Uterus (tissue), 4 donors: ENCODE measurements around the gene DUSP10. TPM values are rescaled to one million over a fixed set of nuclear protein-coding genes. Genes with fewer than 3 reads are reported as not detected.

Experiments used
- DNase-seq, 2 donors: peaks; one replicate each; pipeline ENCODE4 v3.0.0-alpha.2; 2019 to 2020
- H3K27ac ChIP-seq, 2 donors: fragments of 200-600 bp; sonication (generic); 1 replicate in 1 of 2; 2 replicates in 1 of 2; pipeline ENCODE4 v1.5.1; 2016 to 2018
- H3K27me3 ChIP-seq, 2 donors: fragments of 200-600 bp; sonication (generic); one replicate each; pipeline ENCODE4 v1.5.1; 2018 to 2019; ENCODE audit warnings: control low read depth in 1 of 2
- H3K36me3 ChIP-seq, 2 donors: fragments of 200-600 bp; sonication (generic); one replicate each; pipeline ENCODE4 v1.5.1; 2019; ENCODE audit warnings: control low read depth in 1 of 2
- H3K4me1 ChIP-seq, 2 donors: fragments of 200-600 bp; sonication (generic); one replicate each; pipeline ENCODE4 v1.5.1; 2018 to 2019; ENCODE audit warnings: control low read depth in 1 of 2
- H3K4me3 ChIP-seq, 2 donors: fragments of 200-600 bp; sonication (generic); 1 replicate in 1 of 2; 2 replicates in 1 of 2; pipeline ENCODE4 v1.5.1; 2018 to 2019; ENCODE audit warnings: mild to moderate bottlenecking in 1 of 2
- H3K9me3 ChIP-seq, 2 donors: fragments of 200-600 bp; sonication (generic); one replicate each; pipeline ENCODE4 v1.5.1; 2019; ENCODE audit warnings: control low read depth in 1 of 2
- CTCF ChIP-seq, 4 experiments: fragments of 200-600 bp in 2 of 4; fragments of 450-650 bp in 2 of 4; sonication (generic) in 2 of 4; IDR thresholded peaks; one replicate each; pipeline ENCODE4 v1.5.1; 2016 to 2019; ENCODE audit warnings: antibody characterized with exemption in 4 of 4, mild to moderate bottlenecking in 2 of 4, moderate library complexity in 1 of 4
- POLR2A ChIP-seq, 2 donors: fragments of 450-650 bp; IDR thresholded peaks; one replicate each; pipeline ENCODE4 v1.6.1; 2016; ENCODE audit warnings: antibody characterized with exemption in 2 of 2, mild to moderate bottlenecking in 1 of 2, moderate library complexity in 1 of 2
- intact Hi-C: fragments of 100-400 bp; cut with DNase I; formaldehyde crosslinking; loops from one replicate; pipeline ENCODE4 v1.15.1; 2023; ENCODE audit warnings: low total_unique reads
- total RNA-seq, 4 donors: library from RNA; depleted of rRNA in 3 of 4; stranded (reverse); fragments of >200 nt in 3 of 4; gene quantifications; one replicate each; pipeline versions ENCODE4 v1.1.0 to v1.2.4, GENCODE V29; 2014 to 2023
- donor health status: DM: yes; HTN: yes; CAD: no.

Gene DUSP10
- total RNA-seq, 4 donors from 2014 or later: 0.26 to 10.9 (median 5.5) TPM

GRCh38 chr1:221689138-221689537 lies 52.8 kb downstream of the DUSP10 start:
- Histone ChIP-seq H3K27ac (no peak overlapping the region), H3K4me1 (no peaks in the 10 kb centered on the region), H3K4me3 (no peak overlapping the region), H3K36me3 (no peaks in the 10 kb centered on the region), H3K9me3 (peaks cover 0 to 4% of the 10 kb centered on the region in 2 donors), H3K27me3 (no peaks in the 10 kb centered on the region)
- intact Hi-C loops: no loop called here
- DNase-seq: no peak
- no peak for TF ChIP-seq CTCF (IDR thresholded peaks at IDR 0.05)
- no peak for TF ChIP-seq POLR2A (IDR thresholded peaks at IDR 0.05)

- H3K27me3 ChIP-seq: no peaks in the 10 kb centered on the region
- no peak for DNase-seq
- TF ChIP-seq CTCF (IDR thresholded peaks at IDR 0.05) (no peak), POLR2A (IDR thresholded peaks at IDR 0.05) (no peak)
- H3K9me3 ChIP-seq: peaks cover 0 to 4% of the 10 kb centered on the region in 2 donors
- H3K36me3 ChIP-seq: no peaks in the 10 kb centered on the region
- H3K27ac ChIP-seq: no peak overlapping the region
- no peaks in the 10 kb centered on the region for H3K4me1 ChIP-seq
- intact Hi-C loops: no loop called here
- no peak overlapping the region for H3K4me3 ChIP-seq
Observed at GRCh38 chr1:221688488-221688843, 53.4 kb downstream of the DUSP10 start.

- Histone ChIP-seq H3K4me1 (no peaks in the 10 kb centered on the region), H3K27ac (no peak overlapping the region), H3K27me3 (no peaks in the 10 kb centered on the region), H3K9me3 (no peaks in the 10 kb centered on the region), H3K4me3 (no peak overlapping the region), H3K36me3 (no peaks in the 10 kb centered on the region)
- intact Hi-C loops: no loop called here
- no peak for TF ChIP-seq POLR2A (IDR thresholded peaks at IDR 0.05)
- no peak for TF ChIP-seq CTCF (IDR thresholded peaks at IDR 0.05)
- DNase-seq: no peak
Observed at GRCh38 chr1:221687836-221688487, 53.9 kb downstream of the DUSP10 start.

- DNase-seq: no peak
- Histone ChIP-seq H3K9me3 (no peaks in the 10 kb centered on the region), H3K27ac (no peak overlapping the region), H3K4me1 (no peaks in the 10 kb centered on the region), H3K27me3 (no peaks in the 10 kb centered on the region), H3K36me3 (no peaks in the 10 kb centered on the region), H3K4me3 (no peak overlapping the region)
- intact Hi-C loops: no loop called here
- TF ChIP-seq CTCF (IDR thresholded peaks at IDR 0.05) (no peak), POLR2A (IDR thresholded peaks at IDR 0.05) (no peak)
Observed at GRCh38 chr1:221683681-221684080, 58.2 kb downstream of the DUSP10 start.

- H3K27me3 ChIP-seq: no peaks in the 10 kb centered on the region
- H3K36me3 ChIP-seq: no peaks in the 10 kb centered on the region
- TF ChIP-seq POLR2A (IDR thresholded peaks at IDR 0.05) (no peak), CTCF (IDR thresholded peaks at IDR 0.05) (no peak)
- H3K27ac ChIP-seq: no peak overlapping the region
- H3K4me1 ChIP-seq: no peaks in the 10 kb centered on the region
- intact Hi-C loops: no loop called here
- H3K4me3 ChIP-seq: no peak overlapping the region
- DNase-seq: no peak
- H3K9me3 ChIP-seq: no peaks in the 10 kb centered on the region
Observed at GRCh38 chr1:221680085-221680484, 61.8 kb downstream of the DUSP10 start.
